Smooth muscle cell (in vitro differentiated cells): ENCODE data around the gene SYT9. TPM values are rescaled to one million over a fixed set of nuclear protein-coding genes. Genes with fewer than 3 reads are reported as not detected.
"Not testable (repeated sequence)": the region's sequence is repeated elsewhere in the genome, so short reads cannot be mapped to it uniquely, and the experiment has no call there.

Experiments
- DNase-seq: peaks from one replicate; lab custom pipeline; 2025; ENCODE audit not compliant: unreplicated experiment; lab: John Stamatoyannopoulos, UW
- H2AFZ ChIP-seq: fragments of 200-600 bp; sonication (generic); 2 replicates; pipeline ENCODE4 v1.6.0; 2016; ENCODE audit warnings: antibody characterized with exemption, low read depth, mild to moderate bottlenecking
- H3F3A ChIP-seq: fragments of 200-600 bp; sonication (generic); 2 replicates; pipeline ENCODE4 v1.6.0; 2017; ENCODE audit warnings: antibody characterized with exemption, low read depth
- H3K27ac ChIP-seq: fragments of 200-600 bp; sonication (generic); 2 replicates; pipeline ENCODE4 v1.5.1; 2016; ENCODE audit warnings: low read depth, mild to moderate bottlenecking
- H3K27me3 ChIP-seq: fragments of 200-600 bp; sonication (generic); 2 replicates; pipeline ENCODE4 v1.6.1; 2016; ENCODE audit warnings: low read depth, mild to moderate bottlenecking
- H3K36me3 ChIP-seq: fragments of 200-600 bp; sonication (generic); 2 replicates; pipeline ENCODE4 v1.5.1; 2016; ENCODE audit warnings: low read depth
- H3K4me1 ChIP-seq: fragments of 200-600 bp; sonication (generic); 2 replicates; pipeline ENCODE4 v1.5.1; 2016; ENCODE audit warnings: low read depth
- H3K4me2 ChIP-seq: fragments of 200-600 bp; sonication (generic); 2 replicates; pipeline ENCODE4 v1.6.0; 2016; ENCODE audit warnings: mild to moderate bottlenecking
- H3K4me3 ChIP-seq: fragments of 200-600 bp; sonication (generic); 2 replicates; pipeline ENCODE4 v1.5.1; 2016; ENCODE audit warnings: mild to moderate bottlenecking
- H3K79me2 ChIP-seq: fragments of 200-600 bp; sonication (generic); 2 replicates; pipeline ENCODE4 v1.6.0; 2016; ENCODE audit warnings: low read depth, mild to moderate bottlenecking
- H3K9ac ChIP-seq: fragments of 200-600 bp; sonication (generic); 2 replicates; pipeline ENCODE4 v1.6.0; 2016; ENCODE audit warnings: low read depth
- H3K9me3 ChIP-seq: fragments of 200-600 bp; sonication (generic); replicated peaks from 2 replicates; pipeline ENCODE4 v1.5.1; 2016; ENCODE audit warnings: low read depth
- H4K20me1 ChIP-seq: fragments of 200-600 bp; sonication (generic); 2 replicates; pipeline ENCODE4 v1.6.0; 2016; ENCODE audit warnings: low read depth
- CTCF ChIP-seq: fragments of 200-600 bp; sonication (generic); IDR thresholded peaks from 2 replicates; pipeline ENCODE4 v1.5.1; 2017; ENCODE audit warnings: borderline replicate concordance, mild to moderate bottlenecking, antibody characterized with exemption; ENCODE audit not compliant: insufficient read depth, poor library complexity, severe bottlenecking
- WGBS: methylation state at CpG from one replicate; pipeline ENCODE4 v1.1.7; 2016; ENCODE audit warnings: low lambda C conversion rate; 5-methylcytosine and 5-hydroxymethylcytosine counted together
- polyA plus RNA-seq: library from polyadenylated mRNA; unstranded; fragments of >200 nt; fragmentation: Nextera tagmentation; extraction: Ambion mirVana; gene quantifications from 2 replicates; pipeline ENCODE4 v1.2.1, GENCODE V29; 2016
- total RNA-seq: library from RNA; depleted of rRNA; stranded (reverse); fragments of >200 nt; gene quantifications from 2 replicates; pipeline ENCODE4 v1.2.3, GENCODE V29; 2014

Gene SYT9
- total and polyA plus RNA-seq, 2 experiments from 2014 or later, result 0.06 TPM; not detected in 1

- Histone ChIP-seq H3K79me2 (no peaks in the 10 kb centered on the region), H3K27me3 (no peaks in the 10 kb centered on the region), H3F3A (no peaks in the 10 kb centered on the region), H2AFZ (no peak overlapping the region), H3K4me3 (no peak overlapping the region), H3K9ac (no peak overlapping the region), H3K36me3 (no peaks in the 10 kb centered on the region), H3K4me1 (peaks cover 11% of the 10 kb centered on the region), H3K27ac (no peak overlapping the region), H3K4me2 (no peak overlapping the region), H3K9me3 (no peaks in the 10 kb centered on the region), H4K20me1 (no peaks in the 10 kb centered on the region)
- no peak for DNase-seq
- WGBS, result 82% methylated on average over 7 of the region's 7 CpGs
- no peak for TF ChIP-seq CTCF
Observed at GRCh38 chr11:7321473-7322450, 70.1 kb downstream of the SYT9 start.

- no peak for DNase-seq
- no peaks in the 10 kb centered on the region for H4K20me1 ChIP-seq
- no peaks in the 10 kb centered on the region for H3K9me3 ChIP-seq
- H3K9ac ChIP-seq, result no peak overlapping the region
- no peaks in the 10 kb centered on the region for H3F3A ChIP-seq
- 100% methylated on average over 1 of the region's 1 CpG for WGBS
- H3K79me2 ChIP-seq, result no peaks in the 10 kb centered on the region
- no peaks in the 10 kb centered on the region for H3K4me1 ChIP-seq
- no peak overlapping the region for H2AFZ ChIP-seq
- no peak overlapping the region for H3K4me2 ChIP-seq
- no peak overlapping the region for H3K4me3 ChIP-seq
- H3K36me3 ChIP-seq, result no peaks in the 10 kb centered on the region
- no peak for TF ChIP-seq CTCF
- H3K27me3 ChIP-seq, result no peaks in the 10 kb centered on the region
- no peak overlapping the region for H3K27ac ChIP-seq
Observed at GRCh38 chr11:7332451-7332850, 80.7 kb downstream of the SYT9 start.

GRCh38 chr11:7332962-7333361, 81.3 kb downstream of the SYT9 start:
- H3K4me2 ChIP-seq, result peak overlapping the region; percentile 18
- no peaks in the 10 kb centered on the region for H3K79me2 ChIP-seq
- H3K27ac ChIP-seq, result no peak overlapping the region
- H3K9ac ChIP-seq, result no peak overlapping the region
- H3K9me3 ChIP-seq, result no peaks in the 10 kb centered on the region
- 77% methylated on average over 2 of the region's 2 CpGs for WGBS
- H3F3A ChIP-seq, result no peaks in the 10 kb centered on the region
- no peaks in the 10 kb centered on the region for H4K20me1 ChIP-seq
- no peak for DNase-seq
- no peaks in the 10 kb centered on the region for H3K27me3 ChIP-seq
- H2AFZ ChIP-seq, result no peak overlapping the region
- no peaks in the 10 kb centered on the region for H3K4me1 ChIP-seq
- TF ChIP-seq CTCF, result no peak
- H3K36me3 ChIP-seq, result no peaks in the 10 kb centered on the region
- no peak overlapping the region for H3K4me3 ChIP-seq

- H3K36me3 ChIP-seq, H3K9me3 ChIP-seq, H3K4me1 ChIP-seq, H3K4me2 ChIP-seq, H3K4me3 ChIP-seq, H3K79me2 ChIP-seq, H3K9ac ChIP-seq, H2AFZ ChIP-seq, H3K27me3 ChIP-seq, H3K27ac ChIP-seq, H4K20me1 ChIP-seq, H3F3A ChIP-seq, DNase-seq: not testable (repeated sequence)
- 67% methylated on average over 2 of the region's 2 CpGs for WGBS
Observed at GRCh38 chr11:7335442-7335841, 83.7 kb downstream of the SYT9 start.
